HG02571 (cell line): ENCODE measurements around the gene NACC1.

Experiments used
- ATAC-seq: cut with Tn5 transposase; IDR thresholded peaks from one replicate; pipeline ENCODE4 v1.9.1; 2021; ENCODE audit warnings: mild to moderate bottlenecking, moderate library complexity; ENCODE audit not compliant: unreplicated experiment

NACC1 gene

DNA sequence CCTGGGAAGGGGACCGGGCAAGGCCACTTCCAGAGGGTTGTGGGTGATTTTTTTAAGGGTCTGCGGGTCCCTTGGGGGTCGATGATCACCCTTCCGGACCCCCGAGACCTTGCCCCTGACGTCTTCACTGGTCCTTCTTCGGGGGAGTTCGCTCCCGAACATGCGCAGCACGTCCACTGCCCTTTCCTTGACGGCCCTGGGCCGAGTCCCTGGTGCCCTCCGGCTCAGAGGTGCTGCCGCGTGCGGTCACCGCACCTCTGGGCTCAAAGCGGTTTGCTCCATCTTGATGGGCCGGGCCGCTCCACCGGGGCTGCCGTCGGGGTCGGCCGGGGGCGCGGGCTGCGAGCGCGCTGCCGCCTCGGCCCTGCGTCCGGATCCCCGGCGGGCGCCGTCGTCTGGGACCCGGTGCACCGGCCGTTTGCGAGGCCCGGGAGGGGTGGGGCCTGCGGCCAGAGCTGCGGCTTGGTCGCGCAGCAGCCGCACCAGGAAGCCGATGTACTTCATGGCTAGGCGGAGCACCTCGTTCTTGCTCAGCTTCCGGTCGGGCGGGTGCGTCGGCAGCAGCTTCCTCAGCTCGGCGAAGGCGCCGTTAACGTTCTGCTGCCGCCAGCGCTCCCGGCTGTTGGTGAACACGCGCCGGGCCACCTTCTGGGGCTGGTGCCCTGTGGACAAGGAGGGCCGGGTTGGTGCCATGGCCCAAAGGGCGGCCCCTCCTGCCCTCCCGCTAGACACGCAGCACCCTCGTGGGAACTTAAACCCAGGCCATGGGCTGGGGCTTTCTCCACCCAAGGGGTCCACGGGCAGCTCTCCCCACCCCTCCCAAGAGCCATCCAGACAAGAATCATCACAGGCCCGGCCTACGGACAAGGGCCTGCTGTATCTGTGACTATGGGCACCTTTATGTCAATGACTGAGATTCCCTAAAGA lies 18.7 kb upstream of the NACC1 start:
- ATAC-seq: no peak

DNA sequence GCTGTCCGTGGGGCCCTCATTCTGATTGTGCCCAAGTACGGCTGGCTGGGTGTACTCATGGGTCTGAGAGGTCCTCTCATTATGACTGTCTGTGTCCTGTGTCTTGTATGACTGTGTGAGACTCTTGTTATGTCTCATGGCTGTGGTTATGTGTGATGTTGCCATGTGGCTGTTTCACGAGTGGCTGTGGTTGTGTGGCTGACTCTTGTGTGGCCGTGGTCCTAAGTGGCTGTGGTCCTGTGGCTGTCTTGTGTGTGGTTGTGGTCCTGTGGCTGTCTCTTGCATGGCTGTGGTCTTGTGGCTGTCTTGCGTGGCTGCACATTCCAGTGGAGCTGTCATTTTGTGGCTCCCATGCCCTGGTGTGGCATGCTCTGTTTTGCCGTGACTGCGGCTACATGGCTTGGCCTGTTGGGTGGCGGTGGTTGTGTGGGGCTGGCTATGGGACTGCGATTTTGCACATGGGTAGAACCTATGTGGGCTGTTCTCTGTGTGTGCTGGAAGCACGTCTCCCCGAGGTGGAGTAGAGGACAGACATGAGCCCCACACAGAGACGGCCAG lies 18.0 kb upstream of the NACC1 start:
- no peak for ATAC-seq

DNA sequence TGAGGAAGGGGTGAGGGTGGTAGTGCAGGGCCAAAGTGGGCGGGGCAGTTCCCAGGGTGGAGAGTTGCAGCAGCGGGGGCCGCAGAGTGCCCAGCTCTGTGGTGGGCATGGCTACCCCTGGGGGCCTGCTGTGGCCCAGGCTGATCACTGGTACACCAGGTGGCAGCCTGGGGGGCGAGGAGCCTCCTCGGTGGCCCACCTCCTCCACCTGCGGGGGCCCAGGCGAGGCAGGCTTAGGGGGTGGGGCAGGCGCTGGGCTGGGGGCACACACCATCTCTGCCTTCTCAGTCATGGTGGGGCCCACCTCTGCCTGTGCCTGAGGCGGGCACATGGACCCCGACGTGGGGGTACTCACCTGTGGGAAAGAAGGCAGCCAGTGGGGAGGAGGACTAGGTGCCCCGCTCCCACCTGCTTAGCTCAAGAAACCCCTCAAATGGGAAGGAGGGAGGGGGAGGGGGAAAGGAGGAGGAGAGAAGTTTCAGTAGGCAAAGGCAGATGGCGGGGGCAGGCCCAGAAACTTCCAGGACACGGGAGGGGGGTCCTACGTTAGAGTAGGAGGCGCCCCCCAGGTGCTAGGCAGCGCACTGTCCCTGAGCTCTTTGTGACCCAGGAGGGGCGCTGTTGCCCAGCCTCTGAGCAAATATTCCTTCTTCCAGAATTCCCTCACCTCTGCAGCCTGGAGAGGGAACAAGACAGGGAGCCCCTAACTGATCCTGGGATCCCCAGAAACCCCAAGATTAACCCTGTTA lies 17.0 kb upstream of the NACC1 start:
- no peak for ATAC-seq

DNA sequence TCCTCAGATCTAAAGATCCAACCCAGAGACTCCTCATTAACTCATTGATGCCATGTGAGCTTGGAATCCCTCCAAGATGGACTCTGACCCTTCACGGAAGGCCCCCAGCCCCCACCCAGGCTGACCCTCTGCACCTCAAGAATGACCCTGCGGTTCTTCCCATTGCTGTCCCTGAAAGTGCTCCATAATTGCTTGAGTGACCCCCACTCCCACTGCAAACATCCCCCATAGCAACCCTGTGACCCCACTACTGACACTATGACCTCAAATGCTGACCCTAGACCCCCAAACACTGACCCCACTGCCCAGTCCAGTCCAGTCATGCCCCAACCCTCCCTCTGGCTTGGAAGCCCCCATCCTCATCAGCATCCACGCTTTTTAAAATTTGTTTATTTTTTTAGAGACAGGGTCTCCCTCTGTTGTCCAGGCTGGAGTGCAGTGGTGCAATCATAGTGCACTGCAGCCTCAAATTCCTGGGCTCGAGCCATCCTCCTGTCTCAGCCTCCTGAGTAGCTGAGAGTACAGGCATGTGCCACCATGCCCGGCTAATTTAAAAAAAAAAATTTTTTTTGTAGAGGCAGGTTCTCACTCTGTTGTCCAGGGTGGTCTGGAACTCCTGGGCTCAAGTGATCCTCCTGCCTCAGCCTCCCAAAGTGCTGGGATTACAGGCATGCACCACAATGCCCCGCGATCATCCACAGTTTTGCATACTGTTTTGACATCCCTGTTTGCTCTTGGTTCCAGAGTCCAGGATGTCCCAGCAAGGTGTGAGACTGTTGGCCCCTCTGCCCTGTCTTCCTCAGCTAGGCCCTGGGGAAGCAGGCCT lies 16.3 kb upstream of the NACC1 start:
- ATAC-seq: no peak

DNA sequence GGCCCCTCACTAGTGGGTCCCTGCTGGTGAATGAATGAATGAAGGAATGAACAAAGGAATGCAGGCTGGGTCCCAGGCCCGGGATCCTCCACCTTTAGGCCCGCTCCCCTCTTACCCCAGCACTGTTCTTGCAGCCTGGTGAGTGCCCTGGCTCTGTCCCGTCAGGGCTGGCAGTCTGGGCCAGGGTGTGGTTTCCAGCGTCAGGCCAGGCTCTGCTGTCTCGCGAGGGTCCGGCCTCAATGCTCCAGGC lies 15.7 kb upstream of the NACC1 start:
- ATAC-seq: no peak

DNA sequence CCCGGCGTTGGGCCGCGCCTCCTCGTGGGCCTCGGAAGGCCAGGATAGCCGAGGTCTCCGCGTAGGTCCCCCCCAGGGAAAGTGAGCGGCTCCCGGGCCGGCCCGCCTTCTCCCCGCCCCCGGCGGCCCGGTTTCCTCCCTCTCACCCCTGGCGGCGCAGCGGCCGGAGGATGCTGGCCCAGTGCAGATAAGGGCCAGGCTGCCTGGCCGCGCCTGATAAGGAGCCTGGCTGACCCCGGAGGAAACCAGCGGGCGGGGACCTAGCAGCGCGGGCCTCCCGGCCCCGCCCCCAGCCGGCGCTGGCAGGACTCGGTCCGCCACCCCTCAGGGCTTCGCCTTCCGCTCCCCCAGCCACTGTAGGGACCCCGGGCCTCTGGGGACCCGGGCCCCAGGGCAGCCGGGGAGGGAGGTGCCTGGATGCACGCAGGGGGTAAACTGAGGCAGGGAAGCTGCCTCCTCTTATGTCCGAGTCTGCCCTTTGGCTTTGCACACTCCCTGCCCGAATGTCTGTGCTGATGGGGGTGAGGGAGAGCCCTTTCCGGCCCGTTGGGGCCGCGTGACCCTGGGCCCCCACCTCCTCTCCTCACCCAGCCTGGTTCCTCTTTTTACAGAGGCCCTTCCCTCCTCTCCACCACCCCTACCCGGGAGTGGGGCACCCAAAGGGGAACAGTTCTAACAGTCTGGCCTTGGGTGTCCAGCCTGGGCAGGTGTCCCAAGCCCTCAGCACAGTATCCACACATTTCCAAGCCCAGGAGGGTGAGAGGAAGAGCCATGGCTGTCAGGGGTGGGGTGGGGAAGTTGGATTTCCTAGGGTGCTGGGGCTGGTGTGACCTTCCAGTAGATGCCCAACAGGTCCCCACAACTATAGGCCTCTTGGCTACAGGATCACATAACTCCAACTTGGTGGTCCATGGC lies 15.1 kb upstream of the NACC1 start, which contains the start of gene LYL1:
Gene LYL1 (minus strand): TSS at position 193 of the 915 bp plus-strand sequence. CDS start 1,687 bp downstream, outside the sequence.
- no peak for ATAC-seq

DNA sequence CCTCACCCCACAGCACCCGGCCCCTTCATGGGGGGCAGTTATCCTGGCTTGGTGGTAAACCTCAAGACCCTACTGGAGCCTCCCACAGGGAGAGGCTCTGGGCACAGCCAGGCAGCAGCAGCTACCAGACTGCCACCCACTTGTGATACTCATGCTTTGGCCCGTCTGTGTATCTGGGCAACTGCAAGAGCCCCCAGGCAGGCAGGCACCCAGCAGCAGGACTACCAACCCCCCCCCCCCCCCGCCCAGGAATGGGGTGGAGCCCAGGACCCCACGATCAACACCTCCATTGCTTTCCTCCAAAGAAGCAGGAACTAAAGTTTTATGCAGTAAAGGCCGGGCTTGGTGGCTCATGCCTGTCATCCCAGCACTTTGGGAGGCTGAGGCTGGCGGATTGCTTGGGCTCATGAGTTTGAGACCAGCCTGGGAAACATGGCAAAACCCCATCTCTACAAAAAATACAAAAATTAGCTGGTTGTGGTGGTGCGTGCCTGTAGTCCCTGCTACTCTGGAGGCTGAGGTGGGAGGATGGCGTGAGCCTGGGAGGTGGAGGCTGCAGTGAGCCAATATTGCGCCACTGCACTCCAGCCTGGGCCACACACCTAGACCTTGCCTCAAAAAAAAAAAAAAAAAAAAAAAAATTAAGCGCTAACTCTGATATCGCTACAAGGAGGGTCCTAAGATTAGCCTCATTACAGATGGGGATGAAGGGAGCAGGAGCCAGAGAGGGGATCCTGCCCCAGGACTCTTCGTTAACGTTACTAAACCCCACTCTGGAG lies 14.3 kb upstream of the NACC1 start:
- ATAC-seq: no peak

DNA sequence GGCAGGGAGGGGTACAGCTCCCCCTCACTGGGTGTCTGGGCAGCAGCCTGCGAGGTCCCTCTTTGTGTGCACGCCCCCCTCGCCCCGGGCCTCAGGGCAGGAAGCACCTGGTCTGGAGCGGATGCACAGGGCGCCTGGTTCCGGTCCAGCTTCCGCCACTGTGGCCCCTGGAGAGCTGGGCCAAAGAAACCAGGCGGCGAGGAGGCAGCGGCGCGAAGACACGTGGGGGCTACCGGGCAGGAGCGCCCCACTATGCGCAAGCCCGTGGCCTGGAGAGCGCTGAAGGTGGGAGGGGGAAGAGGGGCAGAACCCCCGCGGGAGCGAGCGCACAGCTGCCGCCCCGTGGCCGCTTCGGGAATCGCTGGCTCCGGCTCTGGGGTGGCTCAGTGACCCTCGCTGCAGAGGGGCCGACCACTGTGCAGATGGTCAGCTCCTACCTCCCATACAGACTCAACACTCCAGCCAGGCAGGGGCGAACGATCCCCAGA lies 13.7 kb upstream of the NACC1 start:
- peak; percentile 32 for ATAC-seq

DNA sequence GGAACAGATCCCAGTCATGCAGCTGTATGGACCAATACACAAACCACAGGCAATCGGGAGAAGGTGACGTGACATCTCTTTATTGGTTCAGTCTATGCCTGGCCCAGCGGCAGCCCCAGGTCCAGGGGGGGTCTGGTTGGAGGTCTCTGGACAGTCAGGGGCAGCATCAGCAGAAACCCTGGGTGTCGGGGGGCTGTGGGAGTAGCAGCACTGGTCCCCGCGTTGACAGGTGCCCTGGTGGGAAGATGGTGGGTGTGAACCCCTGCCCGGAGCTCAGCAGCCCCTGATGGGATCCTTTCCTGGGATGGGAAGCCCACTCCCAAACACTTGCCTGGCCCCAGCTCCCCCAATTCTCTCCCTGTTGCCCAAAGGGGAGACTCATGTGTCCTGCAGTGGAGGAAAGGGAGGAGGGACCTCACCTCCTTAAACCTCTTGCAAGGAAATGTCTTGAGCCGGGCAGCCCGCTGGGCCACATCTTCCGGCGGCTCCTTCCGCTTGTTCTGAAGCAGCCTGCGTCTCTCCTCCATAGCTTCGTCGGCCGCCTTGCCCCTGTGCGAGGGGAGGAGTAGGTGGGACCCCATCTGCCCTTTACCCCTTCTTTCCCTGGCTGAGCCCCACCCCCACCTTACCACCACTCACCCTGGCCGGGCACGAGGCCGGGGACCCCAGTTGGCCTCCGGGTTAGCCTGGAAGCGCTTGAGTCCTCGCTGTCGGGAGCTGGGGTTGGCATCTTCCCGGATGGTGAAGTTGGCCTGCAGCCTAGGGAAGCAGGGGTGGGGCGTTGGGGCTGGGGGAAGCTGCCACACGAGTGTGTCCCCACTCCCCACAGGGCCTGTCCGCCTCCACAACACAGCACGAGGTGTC lies 13.0 kb upstream of the NACC1 start:
- ATAC-seq: peak; percentile 11

DNA sequence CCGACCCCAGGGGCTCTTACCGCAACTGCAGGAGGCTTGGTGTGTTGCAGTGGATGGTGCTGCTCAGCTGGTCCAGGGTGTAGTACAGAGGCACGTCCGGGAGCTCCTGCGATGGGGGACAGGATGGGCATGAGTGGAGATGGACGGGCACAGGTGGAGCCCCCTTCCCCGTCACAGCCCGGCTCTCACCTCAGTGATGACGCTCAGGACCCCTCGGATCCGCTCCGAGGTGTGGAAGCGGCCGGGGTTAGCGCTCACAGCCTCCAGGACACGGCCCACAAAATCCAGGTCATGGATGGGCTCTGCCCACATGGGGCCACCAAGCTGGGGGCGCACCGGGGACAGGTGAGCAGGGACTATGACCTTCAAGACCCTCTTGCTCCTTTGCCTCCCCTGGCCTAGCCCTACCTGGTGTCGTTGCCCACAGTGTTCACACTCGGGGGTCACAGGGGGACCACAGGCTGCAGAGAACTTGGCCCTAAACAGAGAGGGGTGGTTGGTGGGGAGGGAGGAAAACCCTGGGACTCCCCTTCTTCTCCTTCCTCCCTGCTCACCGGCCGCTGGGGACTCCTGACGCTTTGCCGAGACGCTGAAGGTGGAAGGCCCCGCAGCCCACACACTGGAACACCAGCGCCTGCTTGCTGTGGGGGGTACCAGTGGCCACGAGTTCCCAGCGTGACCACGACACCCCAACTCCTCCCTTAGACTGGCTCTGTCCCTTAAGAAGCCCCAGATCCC lies 8.5 kb upstream of the NACC1 start:
- ATAC-seq: no peak

DNA sequence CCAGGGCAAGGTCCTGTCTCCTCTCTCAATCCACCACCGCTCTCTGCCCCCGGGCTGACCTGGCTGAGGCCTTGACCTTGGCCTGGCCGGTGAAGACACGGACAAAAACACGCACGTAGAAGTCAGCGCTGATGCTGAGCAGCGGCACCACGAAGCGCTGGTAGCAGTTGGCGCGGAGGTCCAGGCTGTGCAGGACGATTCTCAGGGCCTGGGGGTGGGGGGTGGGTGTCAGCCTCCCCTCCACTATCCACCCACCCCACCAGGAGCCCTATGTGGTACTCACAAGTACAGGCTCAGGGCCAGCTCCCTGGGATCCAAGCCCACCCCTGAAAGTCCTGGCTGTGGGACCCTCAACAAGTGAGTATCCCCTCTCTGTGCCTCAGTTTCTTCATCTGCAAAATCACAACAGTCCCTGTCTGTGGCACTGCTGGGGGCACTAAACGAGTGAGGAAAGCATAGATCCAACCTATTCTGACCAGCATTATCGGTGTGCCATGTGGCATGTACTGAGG lies 7.9 kb upstream of the NACC1 start:
- ATAC-seq: no peak

DNA sequence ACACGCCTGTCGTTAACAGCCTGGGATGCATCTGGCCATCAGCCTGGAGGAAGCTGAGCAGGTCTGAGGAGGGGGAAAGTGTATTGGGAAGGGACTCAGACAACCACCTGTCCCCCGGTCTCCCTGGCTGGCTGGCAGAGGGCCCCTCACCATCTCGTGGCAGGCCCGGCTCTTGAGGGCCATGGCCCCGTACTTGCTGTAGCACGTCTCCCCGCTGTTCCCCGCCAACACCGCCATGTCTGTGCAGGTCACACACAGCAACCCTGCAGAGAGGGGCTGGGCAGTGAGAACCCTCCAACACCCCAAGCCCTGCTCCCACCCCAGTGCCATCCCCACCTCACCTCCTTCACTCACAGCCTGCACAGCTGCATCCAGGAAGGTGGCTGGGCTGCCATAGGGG lies 5.5 kb upstream of the NACC1 start:
- no peak for ATAC-seq

DNA sequence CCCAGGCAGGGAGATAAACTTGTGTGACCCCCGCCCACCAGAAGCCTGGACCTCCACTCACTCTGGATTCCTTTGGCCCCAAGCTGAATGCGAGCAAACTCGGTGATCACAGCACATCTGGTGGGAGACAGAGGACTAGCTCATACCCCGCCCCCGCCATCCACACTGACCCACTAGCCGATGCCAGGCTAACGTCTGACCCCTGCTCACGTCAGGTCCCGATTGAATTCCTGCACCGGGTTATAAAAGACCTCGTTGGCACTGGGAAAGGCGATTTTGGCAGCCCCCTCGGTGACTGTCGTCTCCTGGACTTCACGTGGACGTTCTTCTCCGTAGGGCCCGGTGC lies 2.2 kb upstream of the NACC1 start:
- no peak for ATAC-seq

DNA sequence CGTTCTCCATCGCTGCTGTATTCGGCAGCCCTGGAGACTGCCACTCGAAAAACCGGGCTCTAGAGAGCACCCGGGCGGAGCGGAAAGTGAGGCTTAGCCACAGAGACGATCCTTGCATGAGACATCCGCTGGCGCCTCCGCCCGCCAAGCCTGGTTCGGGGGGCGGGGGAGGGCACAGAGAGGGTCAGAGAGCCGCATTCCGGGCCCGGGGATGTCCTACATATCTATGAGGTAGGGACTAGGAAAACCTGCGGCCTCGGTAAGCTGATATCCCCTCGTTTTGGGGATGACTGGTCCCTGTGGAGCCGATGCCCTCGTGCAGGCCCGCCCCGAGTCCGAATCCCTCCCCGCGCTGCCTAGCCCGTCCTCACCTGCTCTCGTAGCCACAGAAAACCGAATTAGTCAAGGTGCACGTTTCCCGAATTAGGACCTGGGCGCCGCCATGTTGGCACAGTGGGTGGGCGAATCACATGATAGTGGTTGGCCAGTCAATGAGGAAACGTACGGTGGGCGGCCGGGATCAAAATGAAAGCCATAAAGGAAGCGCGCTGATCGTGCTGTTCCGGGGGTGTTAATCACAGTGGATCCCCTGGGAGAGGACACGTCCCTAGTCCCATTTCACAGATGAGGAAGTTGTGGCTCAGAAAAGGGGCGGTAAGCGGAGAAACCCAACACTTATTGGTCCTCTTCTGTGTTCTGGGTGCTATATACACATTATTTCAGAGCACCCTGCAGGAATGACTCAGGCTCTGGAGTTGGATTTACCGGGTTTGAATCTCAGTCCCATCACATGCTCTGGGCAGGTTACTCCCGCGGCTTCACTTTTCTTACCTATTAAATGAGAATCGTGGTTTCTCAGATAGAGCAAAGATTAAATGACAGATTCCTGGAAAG lies 1.5 kb upstream of the NACC1 start, which contains the start of gene TRMT1:
Gene TRMT1 (minus strand): TSS at position 459 of the 894 bp plus-strand sequence. CDS start 341 bp downstream, at position 118.
- ATAC-seq: peak; percentile 49

DNA sequence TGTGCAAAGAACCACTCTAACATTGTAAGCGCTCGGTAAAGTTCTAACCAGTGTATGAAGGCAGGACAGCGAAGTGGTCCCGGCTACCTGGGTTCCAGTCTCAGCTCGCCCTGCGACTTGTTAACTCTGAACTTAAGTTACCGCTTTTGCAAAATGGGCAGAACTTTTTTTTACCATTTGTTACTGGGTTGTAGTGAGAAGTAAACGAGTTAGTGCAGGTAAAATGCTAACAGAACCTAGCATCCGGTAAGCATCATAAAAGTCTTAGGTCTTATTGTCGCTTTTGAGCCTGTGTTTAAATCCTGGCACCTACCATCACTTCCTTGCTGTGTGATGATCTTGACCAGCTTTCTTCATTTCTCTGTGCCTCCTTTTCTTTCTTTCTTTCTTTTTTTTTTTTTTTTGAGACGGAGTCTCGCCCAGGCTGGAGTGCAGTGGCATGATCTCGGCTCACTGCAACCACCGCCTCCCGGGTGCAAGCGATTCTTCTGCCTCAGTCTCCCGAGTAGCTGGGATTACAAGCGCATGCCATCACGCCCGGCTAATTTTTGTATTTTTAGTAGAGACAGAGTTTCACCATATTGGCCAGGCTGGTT lies 790 bp upstream of the NACC1 start:
- ATAC-seq: no peak
